ENCODE data around the gene CRACR2B.
A peak's percentile ranks its signal among the peaks of the same experiment; 100 is the strongest.

The CRACR2B gene

DNA sequence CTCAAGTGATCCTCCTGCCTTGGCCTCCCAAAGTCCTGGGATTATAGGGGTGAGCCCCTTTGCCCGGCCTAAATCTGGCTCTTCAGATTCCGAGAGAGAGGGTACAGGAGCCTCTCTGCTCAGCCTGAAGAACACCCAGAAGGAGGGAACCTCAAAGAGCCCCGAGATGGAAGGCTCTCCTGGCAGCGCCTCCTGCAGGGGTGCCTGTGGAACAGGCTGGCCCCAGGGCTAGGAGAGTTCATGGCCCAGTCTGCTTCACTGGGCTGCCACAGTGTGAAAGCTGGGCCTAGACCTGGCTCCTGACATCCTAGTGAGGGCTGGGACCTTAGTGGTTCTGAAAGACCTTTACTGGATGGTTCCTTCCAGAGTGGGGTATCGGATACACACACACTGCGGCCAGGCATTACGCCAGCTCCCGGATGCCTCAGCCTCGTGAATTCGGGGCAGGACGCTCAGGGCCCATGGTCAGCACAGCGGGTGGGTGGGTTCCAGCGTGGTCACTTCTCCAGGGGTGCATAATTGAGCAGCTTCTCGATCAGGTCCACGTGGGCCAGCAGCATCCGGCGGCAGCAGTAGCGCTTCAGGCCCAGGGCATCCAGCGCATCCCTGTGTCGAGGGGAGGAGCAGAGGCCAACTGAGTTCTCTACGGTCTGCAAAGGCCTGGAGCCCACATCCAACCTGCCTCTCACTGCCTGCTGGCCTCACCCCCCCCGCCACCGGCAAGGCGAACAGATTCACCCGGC lies 12.3 kb downstream of the CRACR2B start:
- DNase-seq: no peak

DNA sequence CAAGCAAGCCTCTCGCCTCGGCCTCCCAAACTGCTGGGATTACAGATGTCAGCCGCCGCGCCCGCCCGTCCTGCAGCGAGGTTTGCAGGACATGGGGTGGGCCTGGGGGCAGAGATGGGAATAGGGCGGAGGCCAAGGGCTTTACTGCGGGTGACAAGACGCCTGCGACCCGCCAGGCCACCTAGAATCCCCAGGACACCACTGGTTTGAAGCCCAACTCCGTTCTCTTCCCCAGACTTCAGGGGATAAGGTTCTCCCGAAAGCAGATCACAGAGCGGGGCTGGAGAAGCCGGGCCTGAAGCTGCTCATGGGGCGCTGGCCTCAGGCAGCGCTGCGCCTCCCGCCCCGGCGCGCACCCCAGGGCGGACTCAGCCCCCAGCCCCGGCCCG lies 14.3 kb downstream of the CRACR2B start:
- no peak for DNase-seq

DNA sequence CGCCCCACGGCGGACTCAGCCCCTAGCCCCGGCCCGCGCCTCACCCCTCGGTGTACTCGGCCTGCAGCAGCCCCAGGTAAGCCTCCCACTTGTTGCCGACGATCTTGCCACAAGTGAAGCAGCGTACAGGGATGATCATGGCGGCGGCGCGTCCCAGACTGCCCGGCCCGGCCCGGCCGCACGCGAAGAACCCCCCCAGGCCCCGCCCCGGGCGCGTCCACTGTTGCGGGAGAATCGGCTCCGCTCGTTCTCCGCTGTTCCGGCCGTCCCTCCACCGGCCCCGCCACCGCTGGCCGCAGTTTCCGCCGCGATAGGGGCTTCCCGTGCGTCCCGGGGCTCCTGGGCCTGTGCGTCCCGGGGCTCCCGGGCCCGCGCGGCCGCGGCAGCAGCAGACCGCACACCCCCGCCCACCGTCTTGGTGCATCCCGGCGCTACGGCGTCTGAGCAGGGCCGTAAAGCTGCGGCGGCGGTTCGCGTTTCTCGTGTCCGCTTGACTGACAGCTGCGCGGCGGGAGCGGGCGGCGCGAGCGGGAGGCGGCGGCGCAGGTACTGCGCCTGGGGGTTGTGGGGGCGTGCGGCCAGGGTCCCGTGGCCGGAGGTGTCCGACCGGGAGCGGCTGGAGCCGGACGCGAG lies 14.8 kb downstream of the CRACR2B start, which contains the start of the genes POLR2L and TSPAN4:
TSS of gene POLR2L (minus strand) at position 160 of the 633 bp plus-strand sequence. CDS start at position 139, 21 bp downstream.
TSS of gene TSPAN4 (plus strand) at position 483 of the 633 bp plus-strand sequence. CDS start 7,453 bp downstream, outside the sequence.
- peak; percentile 83 to 84 for DNase-seq

DNA sequence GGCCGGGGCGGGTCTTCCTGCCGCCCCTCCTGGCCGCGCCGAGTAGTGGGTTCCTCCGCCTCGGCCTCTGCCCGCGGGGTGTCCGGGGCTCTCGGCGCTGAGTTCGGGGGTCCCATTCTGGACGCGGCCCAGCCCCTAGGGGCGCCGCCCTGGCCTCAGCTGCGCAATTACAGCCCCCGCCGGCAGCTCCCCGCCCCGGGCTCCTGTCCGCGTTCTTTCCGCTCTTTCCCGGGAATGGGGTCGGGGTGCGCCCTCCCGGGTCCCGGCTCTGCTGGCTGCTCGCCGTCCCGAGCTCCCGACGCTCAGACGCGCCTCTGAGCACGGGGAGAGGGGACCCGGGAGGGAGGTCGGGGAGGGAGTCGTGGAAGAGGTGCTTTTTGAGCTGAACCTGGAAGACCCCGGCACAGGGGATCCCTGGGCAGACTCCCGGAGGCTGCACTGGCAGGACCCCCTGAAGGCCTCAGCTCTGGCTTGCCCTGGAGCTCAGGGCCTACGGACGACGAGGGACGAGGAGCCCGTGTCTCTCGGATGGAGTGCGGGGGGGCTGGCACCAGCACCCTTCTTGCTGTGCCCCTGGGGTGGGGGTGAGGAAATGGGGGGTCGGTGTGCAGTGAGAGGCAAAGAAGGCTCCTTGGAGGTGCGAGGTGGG lies 15.5 kb downstream of the CRACR2B start:
- no peak for DNase-seq

DNA sequence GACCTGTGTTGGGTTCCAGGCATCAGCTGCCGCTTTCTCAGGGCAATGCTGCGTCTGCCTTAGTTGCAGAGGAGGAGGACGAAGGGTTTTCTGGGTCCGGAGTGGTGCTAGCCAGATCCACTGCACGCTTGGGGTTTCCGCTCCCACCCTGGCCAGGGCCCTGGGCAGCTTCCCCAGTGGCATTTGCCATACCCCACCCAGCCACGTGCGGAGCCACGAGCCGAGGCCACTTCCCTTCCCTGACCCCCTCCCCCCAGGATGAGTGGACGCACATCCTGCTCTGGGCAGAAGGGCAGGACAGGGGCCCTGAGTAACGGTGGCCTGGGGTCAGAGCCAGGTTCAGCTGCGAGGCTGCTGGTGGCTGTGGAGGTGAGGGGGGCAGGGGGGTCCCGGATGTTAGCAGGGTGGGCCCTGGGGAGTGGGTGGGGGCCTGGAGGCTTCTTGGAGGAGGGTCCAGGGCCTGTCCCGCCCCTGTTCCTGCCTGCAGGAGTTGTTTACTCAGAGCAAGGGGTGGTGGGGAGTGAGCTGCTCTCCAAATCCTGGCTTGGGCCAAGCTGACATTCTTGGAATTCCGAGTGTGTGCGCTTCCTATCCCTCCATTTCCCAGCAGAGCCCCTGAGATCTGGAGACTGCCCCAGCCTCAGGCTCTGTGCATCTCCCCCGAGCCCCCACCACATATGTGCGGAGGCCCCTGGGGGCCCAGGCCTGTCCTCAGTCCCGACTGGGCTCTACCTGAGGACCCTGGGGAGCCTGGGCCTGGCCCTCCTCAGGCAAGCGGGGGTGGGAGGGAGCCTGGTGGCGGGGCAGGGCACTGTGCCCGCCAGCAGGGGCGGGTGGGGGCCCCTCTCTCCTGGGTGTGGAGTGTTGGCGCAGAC lies 16.3 kb downstream of the CRACR2B start:
- DNase-seq: no peak

DNA sequence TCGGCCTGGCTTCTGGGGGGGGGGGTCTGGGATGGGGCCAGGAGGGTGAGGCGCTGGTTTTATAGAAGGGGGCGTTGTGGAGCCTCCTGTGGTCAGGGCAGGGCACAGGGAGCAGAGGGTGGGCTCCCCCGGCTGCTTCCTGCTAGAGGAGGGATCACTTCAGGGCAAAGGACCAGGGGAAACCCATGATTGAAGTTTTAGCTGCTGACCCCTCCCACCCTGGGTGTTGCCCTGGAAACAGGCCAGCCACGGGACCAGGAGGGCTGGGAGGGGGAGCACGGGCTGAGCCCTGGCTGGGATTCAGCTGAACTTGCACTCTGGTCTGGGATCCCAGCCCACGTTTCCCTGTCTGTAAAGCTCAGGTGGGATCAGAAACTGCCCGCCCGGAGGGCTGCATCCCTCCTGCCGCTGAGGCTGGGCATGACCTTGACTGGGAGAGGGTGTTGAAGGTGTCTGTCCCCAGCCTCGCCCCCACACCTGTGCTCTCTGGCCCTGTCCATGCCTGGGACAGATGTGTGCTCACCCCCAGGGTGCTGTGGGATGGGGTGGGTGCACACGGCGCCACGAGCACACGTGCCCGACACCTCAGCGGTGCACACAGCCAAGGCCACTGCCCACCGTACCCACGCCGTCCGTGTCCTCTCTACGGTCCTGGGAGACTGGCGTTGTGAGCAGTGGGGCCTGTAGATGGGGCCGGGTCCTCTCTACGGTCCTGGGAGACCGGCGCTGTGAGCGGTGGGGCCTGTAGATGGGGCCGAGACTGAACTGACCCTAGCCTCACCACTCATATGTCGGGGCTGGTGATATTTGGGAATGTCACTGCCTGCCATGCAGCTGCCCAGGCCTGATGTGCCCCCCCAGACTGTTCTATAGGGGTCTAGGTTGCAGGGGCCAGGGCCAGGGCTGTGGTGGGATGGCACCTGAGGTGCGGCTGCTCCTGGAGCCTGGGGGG lies 17.2 kb downstream of the CRACR2B start:
- no peak for DNase-seq

DNA sequence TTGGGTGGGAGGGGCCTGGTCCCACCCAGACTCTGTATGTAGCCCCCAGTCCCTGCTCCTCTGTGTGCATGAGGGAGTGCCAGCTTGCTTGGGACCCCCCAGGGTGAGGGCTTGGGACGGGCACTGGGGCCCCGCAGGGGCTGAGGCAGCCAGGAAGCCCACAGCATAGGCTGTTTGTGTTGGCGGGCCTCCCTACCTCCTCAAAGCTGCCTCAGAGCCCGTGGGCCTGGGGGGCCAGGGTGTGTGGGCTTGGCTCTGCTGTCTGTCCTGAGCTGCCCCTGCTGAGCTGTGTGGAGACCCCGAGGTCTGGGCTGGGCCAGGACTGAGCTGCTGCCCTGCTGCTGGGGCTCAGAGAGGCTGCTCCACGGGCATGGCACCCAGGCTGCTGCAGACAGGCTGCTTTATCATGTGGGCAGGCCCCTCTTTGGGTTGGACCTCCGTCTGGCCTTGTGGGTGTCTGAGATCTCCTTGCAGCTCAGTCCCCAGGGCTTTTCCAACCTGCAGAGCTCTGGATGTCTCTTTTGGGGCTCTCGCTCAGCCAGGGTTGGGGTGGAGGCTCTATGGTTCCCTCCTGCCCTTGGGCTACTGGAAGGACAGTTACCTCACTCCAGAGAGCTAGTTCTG lies 18.3 kb downstream of the CRACR2B start:
- no peak for DNase-seq

DNA sequence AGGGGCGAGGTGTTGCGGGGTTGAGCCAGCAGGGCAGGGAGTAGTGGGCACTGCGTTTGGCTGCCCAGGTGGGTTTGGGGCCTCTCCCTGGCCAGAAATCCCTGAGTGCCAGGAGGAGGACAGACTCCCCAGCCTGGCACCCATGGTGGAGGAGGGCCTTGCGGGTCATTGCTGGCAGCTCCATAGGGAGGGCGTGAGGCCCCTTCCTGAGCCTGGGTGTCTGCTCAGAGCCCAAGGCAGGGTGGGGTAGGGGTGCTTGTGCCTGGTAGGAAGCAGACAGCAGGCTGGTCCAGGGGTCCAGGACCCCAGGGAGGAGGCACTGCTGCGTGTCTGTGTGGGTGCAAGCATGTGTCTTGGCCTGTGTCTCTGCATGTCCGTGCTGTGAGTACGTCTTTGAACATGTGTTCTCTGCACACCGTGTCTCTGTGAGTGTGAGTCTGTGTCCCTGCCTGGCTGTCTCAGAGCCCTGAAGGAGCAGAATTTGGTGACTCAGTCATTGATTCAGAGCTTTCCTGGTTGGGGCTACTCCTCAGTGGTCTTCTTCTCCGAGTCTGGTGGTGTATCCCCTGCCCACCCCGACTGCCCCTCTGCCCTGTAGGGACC lies 18.9 kb downstream of the CRACR2B start:
- DNase-seq: no peak

DNA sequence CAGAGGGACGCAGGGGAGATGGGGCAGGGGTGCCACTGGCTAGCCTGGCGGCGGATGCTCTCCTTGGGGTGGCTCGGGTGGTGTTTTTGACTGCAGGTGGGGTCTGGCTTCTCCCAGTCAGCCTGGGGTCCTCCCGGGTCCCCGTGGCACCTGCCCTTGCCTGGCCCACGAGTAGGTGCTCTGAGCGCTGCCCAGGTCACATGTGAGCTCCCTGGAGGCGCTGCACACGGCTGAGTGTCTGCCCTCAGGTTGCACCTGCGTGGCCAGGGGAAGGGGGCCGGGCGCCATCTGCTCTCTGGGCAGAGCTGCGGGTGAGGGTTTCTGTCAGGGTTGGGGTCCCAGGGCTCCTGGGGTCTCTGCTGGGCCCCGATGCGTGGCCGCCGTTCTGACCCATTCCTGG lies 20.2 kb downstream of the CRACR2B start:
- no peak for DNase-seq

DNA sequence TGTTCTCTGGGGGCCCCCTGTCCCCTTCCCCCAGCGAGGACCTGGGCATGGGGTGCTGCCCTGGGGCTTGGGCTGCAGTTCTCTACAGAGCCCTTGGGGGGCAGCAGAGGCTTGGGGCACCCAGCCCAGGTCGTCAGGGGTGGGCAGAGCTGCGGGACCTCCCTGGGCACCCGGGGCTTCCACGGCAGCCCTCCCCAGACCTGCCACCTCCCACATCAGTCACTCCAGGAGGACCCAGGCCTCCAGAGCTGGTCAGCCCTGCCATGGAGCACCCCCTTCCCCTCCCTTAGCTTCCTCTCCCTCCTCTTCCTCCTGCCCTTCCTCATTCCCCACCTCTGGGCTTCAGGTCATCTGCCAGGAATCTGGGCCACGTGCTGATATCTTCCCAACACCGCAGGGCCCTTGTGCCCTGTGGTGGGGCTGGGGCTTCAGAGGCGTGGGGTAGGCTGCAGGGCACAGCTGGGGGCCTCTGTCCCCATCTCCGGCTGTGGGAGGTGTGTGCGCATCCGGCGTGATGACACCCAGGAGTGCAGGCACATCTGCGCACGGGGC lies 20.7 kb downstream of the CRACR2B start:
- DNase-seq: peak; percentile 59

DNA sequence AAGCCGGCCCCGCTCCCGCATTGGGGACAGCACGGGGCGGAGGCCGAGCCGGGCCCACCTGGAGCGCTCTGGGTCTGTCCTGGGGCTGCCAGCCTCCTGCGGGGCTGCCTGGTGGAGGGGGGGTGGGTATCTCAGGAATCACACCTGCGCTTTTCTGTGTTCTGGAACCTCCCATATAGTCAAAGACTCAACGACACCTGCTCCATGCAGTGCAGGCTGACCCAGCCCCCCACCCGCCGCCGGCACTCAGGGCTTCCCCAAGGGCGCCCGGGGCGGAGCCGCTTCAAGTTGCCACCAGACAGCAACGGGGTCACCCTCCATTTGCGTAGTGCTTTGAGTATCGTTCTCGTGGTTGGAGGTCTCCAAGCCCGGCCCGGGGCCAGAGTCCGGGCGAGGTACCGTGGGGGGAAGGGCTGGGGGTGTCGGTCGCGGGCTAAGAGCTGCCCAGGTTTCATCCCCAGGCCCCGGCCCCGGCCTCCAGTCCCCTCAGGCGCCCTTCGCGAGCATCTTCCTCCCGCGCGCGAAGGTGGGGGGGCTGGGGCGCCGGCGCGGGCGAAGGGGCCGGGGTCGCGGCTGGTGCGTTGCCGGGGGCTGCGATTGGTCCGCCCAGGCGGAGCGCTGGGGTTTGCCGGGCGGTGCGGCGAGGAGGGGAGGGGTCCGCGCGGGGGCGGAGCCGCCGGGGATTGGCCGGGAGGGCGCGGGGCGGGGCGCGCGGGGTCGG lies 21.5 kb downstream of the CRACR2B start:
- DNase-seq: no peak

DNA sequence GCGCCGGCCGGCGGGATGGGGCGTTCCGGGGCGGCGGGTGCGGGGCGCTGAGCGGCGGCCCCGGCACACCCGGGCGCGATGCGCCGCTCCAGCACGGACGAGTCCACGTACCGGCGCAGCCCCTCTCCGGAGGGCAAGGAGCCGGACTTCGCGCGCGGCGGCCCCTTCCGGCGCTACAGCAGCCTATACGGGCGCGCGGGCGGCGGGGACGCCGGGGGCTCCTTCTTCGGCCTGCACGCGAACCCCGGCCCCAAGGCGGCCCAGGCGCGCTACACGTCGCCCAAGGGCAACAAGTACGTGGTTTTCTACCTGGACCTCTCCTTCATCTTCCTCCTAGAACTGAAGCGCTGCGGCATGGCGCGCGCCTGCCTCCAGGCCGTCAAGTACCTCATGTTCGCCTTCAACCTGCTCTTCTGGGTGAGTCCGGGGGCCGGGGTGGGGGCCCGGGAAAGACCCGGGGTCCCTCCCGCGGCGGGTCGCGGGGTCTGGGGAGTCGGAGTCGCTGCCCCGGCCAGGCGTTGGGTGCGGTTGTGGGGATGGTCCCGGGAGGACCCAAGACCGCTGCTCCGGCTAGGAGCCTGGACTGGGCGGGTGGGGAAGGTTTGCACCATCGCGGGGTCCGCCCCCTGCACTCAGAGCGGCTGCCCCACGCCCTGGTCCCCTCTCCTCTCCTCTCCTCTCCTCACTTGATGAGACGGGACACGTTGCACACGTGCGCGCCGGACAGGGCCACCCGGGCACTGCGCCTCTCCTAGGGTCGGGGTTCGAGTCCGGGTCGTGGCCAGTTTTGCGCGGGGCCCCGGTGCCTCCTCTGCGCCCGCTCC lies 22.4 kb downstream of the CRACR2B start:
- DNase-seq: no peak

DNA sequence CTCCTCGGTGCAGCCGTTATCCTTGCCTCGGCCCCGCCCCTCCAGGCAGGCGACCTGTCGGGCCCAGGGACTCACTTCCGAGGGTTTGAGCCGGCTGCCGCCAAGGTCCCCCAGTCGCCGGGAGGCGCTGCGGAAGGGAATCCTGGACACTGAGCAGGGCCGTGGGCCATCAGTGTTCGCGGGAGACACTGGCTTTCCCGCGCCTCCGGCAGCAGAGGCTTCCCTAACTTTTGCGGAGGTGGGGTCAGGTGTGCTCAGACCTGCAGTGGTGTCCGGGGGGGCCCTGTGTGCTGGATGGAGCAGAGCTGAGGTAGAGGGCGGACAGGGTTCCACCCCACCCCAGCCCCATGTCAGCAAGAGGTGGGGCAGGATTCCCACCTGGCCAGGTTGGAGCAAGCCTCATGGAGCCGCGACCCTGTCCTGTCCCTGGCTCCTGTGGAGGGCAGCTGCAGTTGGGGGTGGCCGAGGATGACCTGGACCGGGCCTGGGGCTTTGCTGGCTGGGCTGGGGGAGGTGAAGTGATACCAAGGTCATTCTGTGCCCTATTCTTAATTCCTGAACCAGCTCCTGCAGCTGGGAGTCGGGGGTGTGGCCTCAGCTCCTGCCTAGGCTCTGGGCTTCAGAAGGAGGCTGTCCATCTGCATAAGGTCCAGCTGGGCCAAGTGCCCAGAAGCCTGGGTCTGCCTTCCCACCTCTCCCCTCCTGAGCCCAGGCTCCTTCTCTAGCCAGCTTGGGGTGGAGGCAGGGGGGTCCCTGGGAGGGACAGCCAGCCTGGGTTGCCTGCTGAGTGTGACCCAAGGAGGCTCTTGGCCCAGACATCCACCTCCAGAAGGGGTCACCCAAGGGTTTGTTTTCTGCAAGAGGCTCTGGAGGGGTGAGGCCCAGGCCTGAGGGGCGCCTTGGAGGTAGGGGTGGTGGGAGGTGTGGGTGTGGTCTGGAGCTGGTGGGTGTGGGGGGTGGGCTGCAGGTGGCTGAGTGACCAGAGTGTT lies 23.4 kb downstream of the CRACR2B start:
- DNase-seq: no peak

DNA sequence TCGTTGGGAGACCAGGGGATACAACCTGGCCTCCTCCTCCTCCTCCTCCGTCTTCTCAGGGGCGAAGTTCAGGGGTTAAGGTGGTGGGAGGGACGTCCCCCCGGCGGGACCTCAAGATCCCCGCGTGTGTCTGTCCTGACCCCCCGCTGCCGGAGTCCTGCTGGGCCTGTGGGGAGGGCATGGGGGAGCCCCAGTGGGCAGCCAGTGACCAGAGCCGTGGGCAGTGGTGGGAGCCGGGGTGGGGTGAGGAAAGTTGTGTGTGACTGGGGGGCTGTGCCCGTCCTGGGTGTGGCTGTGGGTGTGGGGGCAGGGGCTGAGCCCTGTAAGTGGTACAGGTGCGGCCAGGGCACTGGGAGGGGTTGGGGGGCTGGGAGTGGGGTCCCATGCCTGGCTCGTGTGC lies 25.0 kb downstream of the CRACR2B start:
- DNase-seq: no peak

DNA sequence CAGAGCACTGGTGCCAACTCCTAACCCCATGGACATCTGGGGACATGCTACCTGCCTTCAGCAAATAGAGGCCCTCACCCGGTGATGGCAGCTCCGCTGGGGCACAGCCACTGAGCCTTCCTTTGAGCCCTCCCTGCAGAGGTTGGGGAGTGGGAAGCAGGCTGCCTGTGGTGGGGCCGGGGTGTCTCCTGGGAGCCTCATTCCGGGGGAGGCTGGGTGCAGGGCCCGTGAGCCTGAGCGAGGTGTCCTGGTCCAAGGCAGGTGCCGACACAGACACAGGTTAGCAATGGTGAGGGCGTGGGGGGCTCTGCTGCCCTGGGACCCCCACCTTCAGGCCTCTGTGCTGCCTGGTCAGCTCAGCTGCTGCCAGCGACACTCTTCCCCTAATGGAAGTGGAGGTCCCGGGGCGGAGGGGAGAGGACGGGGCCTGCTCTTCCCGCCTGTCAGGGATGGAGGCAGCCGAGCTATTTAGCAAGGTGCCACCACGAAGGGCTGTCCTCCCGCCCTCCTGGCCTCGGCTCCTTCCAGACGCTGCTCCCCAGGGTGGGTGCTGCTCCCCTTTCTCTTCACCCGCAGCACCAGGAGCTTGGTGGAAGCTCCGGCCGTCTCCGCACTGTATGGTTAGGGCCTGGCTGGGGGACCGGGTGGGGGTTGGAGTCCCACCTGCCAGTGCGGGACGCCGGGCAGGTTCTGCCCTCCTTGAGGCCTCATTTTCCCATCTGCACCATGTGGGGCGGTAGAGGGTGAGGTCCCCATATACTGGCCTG lies 26.1 kb downstream of the CRACR2B start:
- DNase-seq: no peak

DNA sequence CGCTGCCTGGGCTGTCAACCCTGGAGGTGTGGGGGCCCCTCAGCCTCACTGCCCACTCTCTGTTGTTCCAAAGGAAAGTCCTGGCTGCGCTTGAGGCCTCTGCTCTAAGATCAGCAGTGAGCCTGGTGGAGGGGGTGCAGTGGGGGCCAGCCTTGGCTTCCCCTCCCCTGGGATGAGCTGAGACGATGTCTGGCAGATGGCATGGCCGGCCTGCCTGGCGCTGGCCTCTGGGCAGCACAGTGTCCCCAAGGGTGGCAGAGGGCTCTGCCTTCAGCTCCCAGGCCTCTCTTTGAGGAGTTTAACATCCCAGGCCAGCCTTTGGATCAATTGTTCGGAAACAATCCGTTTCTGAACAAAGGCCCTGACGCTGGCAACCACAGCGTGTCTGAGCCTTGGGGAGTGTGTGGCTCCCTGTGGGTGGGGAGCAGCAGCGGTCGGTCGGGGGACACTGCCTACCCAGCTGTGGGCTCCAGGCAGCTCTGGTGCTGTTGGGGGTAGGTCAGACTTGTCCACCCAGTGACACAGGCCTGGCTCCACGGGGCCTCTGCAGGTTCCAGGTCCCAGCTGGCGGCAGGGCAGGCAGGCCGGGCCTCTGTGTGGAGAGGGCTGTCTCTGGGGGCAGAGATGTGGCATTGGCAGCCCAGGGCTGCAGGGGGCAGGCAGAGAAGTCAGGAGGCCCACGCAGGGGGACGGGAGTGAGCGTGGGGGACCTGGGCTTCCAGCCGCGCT lies 27.0 kb downstream of the CRACR2B start:
- DNase-seq: no peak
